DMS153 treated with DMSO at 0.1 percent for 48 hours (cell line): Measurements from ENCODE around the gene PHACTR1.

Source experiments
- DNase-seq: peaks from one replicate; lab custom pipeline; 2025; ENCODE audit not compliant: unreplicated experiment; lab: John Stamatoyannopoulos, UW

Gene PHACTR1

DNA sequence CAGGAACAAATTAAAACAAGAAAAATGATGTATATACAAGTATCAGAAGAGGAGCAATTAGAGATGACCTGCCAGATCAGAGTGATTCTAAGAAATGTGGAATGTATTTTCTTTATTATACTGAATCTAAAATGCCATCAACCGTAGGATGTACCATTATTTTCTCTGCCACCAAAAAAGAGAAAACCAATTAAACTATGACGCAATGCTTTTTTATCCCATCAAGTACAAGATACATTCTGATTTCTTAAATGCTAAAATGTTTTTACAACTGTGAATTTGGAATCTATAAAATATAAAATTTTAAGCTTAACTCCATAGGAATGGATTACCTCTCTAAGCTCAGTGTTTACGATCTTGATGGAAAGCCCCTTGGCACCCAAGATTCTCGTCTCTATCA lies 85.9 kb downstream of the PHACTR1 start:
- no peak for DNase-seq

DNA sequence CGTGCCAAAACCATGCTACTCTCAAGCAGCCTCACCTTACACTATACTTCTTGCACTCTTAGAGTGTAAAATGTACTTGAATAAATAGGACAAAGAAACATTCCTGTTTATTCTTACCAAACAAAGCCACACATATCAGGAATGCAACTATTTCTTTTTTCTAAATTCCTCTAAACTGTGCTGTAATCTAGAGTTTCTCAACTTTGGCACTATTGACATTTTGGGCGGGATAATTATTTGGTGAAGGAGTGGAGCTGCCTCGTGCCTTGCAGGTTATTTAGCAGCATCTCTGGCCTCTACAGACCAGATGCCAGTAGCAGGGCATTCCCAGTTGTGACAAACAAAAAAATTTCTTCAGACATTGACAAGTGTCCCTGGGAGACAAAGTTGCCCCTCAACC lies 86.9 kb downstream of the PHACTR1 start:
- DNase-seq, result no peak

DNA sequence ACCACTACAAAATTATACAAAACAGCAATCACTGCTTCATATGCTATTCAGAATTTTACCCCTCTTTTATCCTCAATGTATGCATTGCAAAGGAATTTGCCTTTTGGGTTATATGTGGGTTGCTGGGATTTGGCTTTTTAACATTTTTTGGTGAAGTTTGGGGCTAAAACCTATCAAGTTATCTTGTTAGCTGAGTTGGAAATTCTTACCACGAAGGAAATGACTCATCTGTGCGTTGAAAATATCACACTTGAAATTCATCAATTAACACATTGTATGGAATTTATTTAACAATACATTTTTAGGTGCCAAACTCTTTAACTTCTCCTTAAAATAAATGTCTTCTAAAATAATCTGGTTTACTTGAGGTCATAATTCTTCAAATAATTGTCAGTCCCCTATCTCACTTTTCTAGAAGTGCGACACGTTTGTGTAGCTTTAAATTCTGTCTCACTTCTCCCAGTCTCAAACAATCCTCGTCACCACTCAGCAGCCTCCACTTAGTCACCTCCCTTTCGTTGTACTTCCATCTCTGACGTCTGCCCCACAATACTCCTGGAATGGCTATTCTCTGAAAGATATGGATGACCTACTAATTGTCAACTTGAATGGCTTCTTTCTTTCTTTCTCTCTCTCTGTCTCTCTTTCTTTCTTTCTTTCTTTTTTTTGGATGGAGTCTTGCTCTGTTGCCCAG lies 88.5 kb downstream of the PHACTR1 start:
- DNase-seq, result no peak

DNA sequence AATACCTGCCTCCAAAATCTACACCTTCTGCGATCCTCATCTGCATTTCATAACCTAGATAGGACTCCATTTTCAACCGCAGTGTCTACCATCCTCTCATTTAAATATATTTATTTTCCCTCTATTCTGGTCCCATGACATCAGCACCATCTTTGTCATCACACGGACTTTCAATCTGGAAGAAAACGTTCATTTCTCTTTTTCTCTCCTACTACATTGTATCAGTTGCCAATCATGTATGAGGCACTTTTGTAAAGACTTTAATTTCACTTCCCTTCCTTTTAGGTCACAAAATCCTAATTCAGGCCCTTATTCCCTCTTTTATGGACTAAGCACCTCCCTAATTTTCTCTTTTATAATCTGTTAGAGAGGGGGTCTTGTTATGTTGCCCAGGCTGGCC lies 89.6 kb downstream of the PHACTR1 start:
- no peak for DNase-seq

DNA sequence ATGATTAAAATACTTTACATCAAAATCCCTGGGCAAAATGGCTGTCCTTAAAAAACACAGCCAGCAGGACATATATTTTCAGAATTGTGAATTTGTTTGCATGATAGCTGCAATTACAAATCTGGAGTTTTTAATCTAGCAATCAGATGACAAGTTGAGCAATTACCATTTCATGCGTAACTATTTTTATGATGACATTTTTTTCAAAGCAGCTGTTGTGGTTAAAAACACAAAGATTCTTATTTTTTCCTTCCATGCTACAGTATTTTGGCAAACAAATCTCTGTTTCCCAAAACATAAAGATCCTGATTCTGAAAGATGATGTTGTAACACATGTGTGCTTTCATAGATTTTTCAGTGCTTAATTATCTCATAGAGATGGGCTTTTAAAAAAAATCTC lies 90.2 kb downstream of the PHACTR1 start:
- no peak for DNase-seq

DNA sequence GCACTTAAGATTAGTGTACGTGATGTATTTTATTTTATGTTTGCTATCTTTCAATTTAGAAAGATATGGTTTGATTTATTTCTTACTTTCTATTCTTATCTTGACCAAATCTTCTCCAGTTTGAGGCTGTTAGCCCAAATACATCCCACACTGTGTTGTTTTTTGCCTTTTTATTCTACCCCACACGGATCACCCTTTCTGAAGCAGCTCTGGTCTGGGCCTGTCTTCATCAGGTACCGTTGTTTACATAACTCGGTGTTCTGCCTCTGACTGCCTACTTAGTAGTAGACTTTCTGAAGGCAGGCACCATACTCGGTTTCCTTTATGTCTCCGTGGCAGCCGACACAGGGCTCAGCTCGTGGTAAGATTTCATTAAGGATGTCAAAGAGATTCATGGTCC lies 95.0 kb downstream of the PHACTR1 start:
- no peak for DNase-seq

DNA sequence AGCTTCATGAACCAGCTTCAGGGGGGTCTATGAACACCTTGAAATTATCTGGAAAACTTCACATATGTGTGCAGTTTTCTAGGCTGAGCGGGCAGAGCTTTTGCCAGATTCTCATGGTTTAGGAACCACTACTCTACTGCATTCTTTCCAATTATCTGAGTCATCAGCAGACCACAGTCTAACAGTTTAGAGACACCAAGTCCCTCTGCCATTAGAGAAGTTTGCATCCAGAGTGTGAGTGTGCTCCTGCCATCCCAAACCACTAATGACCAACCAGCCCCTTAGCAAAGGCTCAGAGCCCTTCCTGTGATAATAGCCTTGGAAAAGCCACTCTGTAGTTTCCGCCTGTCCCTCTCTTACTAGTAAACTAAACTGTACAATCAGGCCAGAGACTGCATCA lies 96.8 kb downstream of the PHACTR1 start:
- DNase-seq, result no peak

DNA sequence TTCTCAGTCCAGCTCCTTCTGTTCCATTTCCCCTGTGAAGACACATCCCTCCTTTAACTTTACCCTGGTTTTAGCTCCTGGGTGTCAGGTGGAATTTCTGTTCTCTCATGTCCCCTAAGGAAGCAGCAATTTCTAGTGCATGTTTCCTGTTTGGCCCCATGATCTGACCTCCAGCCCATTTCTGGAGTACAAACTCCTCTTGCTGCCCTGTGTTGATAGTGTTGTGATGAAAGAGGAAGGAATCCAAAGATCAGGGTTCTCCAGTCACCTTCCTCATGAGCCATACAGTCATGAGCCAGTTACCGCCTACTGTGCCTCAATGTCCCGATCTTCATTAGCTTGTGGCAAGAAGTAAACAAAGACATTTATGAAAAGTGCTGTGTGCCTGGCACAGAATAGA lies 97.4 kb downstream of the PHACTR1 start:
- DNase-seq, result no peak

DNA sequence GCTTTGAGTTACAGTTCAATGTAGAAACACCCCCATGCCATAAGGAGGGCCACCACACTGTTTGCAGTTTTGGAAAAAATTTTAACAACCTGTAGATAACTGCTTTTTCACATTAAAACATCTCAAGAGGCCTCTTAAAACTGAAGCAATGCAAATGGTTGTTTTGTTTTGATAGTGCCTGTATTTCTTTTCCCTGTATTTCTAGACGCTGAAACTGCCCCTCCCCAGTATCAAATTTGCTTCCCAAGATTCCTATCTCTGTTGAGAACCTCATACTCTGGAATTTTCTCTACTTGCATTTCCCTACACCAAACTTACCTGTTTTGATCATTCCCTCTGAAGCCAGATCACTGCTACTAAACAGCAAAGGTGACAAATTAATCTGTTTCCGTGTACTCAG lies 98.5 kb downstream of the PHACTR1 start:
- DNase-seq, result no peak

DNA sequence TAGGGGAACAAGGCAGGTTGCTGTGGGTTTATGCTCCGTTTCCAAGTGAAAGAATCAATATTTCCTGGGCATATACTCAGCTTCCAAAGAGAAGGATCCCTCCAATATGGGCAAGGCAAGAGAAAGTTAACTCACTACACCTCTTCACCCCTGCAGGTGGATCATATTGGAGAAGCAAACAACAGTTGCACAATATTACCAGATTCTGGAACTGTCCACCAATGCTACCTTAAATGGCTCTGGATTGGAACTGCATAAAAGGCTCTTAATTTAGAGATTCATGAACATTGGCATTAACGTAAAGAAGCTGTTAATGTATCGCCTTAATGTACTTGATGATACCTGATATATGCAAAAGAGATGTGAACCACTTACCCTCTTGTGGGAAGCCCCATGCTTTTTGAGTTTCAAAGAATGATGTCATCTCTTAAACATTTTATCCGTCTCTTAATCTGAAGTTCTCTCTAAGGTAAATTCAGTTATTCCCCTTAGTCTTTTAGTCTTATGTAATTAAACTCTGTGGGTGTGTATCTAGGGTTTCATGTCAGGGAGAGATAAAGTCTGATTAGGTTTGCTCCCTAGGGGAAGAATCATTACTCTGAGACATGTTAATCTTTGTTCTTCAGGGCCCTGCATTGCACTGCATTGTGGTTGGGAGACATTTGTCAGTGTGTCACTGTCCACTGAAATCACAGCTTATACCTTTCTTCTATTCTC lies 99.5 kb downstream of the PHACTR1 start:
- DNase-seq, result no peak

DNA sequence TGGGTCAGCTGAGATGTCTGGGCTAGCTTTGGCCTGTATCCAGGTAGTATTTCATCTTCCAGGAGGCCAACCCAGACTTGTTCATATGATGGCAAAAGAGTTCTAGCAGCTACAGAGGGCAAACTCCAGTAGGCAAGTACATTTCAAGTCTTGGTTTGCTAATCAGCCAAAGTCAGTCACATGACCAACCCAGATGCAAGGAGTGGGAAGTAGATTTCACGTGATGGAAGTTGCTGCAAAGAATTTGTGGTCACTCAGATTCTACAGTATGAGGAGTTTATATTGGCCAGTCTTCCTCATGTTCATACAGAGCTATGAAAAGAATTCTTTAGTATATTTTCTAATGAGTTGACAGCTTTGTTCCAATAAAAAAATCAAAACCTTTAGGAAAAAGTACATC lies 101.8 kb downstream of the PHACTR1 start:
- no peak for DNase-seq

DNA sequence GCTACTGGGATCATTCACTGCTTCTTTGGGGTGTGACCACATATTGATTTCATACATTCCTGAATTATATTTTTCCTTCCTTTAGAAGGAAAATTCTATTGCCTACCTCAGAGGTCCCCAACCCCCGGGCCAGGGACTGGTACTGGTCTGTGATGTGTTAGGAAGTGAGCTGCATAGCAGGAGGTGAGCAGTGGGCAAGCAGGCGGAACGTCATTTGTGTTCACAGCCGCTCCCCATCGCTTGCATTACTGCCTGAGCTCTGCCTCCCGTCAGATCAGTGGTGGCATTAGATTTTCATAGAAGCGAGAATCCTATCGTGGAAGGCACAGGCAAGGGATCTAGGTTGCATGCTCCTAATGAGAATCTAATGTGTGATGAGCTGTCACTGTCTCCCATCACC lies 107.3 kb downstream of the PHACTR1 start:
- DNase-seq, result no peak

DNA sequence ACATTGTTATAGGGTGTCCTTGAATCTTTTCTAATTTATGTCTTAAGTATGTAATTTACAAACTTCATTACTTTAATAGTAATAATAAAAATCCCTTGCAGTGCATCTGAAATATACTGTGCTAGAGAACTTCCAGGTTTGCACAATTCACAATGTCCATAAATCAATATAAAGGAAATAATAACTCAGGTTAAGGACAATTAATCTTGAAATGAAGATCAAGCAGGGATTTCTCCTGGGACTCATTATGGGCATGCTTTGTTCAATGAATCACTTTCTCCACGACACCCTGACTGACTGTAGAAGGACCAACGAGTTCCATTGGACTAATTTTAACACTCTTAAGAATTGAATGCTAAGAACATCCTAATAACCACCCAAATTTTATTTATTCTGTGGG lies 110.0 kb downstream of the PHACTR1 start:
- no peak for DNase-seq

DNA sequence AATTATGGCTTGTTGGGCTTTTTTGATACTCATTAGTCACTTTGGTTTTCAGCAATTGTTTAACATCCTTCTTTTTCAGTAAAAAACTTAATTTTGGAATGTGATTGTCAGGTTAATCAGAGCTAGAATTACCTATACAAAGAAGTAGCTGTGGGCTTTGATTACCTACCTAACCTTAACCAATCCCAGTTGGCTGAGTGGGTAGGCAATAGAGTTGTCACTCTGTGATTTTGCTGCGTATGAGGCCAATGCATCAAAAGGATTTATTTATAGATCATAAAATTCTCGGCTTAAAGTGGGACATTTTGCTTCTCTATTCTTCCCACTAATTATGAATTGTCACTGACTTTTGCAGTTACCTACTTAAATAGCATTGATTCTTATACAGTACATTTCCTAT lies 111.4 kb downstream of the PHACTR1 start:
- no peak for DNase-seq

DNA sequence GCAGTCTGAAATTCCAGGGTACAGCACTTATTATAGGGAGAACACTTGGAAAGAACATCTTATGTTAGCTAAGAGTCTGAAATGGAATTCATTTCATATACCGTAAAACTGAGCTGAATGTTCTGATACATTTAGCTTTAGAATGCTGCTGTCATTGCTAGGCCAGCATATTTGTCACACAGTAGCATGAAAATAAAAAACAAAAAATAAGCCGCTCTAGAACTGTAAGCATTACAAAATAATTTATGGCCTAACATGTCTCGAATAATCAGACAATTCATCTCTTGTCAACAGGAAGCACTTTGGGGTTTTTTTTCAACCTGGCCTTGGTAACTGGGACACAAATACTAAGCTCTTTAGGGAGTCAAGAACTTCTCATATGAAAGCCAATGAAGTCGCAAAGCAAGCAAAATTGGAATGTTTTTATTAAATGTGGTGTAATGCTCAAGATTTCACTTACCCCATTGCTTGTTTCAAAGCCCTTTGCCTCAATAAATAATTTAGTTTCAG lies 115.7 kb downstream of the PHACTR1 start:
- DNase-seq, result no peak

DNA sequence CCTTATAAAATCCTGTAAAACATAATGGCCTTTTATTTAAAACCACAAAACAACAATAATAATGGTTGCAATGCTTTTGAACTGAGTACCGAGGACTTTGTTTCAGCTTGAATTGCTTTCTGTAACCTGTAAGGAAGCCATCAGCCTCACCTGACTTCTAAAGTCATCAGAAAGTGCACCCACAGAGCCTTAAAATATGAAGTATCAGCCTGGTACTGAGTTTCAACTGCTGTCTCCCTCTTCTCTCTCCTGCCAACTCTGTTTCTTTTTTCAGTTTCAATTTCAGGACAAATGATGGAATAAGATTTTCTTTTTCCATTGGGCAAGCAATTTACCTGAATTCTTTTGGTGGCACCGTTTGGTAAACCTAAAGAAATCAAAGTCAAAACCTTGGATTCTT lies 119.4 kb downstream of the PHACTR1 start:
- DNase-seq, result no peak

DNA sequence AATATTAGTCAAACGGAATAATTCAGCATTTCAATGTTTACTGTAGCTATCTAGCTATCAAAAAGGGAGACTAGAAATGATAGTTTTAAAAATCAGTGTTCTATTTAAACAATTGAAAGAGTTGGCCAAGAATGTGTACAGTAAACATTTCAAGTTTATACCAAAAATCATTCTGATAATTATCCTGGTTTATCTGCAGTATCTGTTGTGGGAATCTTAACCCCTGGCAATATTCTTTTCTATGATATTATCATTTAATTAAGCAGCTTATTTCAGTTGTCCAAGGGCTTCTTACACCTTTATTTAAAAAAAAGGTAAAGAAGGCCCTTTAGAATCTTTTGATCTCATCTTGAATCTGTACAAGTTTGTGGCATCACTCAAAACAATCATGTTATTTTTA lies 125.1 kb downstream of the PHACTR1 start:
- no peak for DNase-seq

DNA sequence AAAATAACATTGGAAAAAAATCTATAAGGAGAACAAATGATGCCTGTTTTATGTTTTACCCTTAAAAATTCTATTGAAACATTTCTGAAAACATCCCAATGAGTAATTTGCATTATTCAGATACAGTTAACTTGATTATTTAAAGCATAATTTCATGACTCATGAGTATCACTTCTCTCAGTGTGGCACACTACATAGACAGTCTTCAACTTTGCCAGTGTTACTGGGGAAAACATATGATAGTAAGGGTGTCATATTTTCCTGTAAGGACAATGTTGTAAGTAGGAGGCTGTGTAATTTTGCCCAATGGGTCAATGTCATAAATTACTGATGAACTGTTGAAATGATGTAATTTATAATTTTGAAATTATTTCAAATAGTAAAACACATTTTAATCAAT lies 125.5 kb downstream of the PHACTR1 start:
- DNase-seq, result no peak

DNA sequence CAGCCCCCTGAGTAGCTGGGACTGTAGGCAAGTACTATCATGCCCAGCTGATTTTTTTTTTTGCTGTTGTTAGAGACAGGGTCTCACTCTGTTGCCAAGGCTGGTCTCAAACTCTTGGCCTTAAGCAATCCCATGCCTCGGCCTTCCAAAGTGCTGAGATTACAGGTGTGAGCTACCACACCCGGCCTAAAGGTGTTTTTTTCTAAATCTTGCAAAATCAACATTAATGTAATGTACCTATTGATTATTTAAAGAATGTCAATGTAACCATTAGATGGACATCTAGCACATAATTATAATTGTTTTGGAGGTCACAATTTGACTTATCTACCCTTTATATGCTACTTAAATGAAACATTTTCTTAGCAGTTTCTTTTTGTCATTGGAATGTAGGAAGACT lies 126.1 kb downstream of the PHACTR1 start:
- no peak for DNase-seq

DNA sequence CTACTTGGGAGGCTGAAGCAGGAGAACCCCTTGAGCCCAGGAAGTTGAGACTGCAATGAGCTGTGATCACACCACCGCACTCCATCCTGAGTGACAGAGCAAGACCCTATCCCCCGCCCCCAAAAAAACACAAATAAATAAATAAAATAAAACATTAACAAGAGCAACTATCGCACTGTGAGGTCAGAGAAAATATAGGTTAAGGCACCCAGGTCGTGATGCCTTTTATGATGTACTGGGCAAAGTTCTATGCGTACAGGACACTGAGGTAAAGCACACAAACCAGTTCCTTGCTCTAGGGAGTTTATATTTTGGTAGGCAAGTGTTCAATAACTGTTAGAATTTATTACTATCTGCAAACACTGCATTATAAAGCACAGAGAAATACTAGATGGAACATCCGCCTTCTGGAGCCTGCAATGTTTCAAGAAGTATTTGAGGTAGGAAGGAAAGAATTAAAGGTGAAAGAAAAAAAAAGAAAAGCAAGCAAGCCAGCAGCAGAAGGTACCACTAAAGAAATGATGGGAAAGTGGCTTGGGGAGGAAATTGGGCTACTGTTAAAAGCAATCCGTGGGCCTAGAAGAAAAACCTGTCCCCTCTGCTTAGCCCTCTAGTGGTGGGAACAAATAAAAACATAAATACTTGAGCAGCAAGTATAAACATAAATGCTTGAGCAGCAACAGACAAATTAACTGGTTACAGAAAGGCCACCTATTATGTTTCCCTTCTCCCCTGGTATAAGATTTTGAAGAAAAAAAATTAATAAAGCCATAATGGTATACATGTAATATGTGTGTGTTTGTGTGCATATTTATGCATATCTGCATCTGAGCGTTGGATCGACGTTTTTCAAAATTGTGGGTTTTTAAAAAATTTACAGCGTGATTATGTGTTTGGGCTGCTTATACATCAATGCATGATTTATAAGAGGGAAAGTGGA lies 128.0 kb downstream of the PHACTR1 start:
- peak; percentile 18 for DNase-seq

DNA sequence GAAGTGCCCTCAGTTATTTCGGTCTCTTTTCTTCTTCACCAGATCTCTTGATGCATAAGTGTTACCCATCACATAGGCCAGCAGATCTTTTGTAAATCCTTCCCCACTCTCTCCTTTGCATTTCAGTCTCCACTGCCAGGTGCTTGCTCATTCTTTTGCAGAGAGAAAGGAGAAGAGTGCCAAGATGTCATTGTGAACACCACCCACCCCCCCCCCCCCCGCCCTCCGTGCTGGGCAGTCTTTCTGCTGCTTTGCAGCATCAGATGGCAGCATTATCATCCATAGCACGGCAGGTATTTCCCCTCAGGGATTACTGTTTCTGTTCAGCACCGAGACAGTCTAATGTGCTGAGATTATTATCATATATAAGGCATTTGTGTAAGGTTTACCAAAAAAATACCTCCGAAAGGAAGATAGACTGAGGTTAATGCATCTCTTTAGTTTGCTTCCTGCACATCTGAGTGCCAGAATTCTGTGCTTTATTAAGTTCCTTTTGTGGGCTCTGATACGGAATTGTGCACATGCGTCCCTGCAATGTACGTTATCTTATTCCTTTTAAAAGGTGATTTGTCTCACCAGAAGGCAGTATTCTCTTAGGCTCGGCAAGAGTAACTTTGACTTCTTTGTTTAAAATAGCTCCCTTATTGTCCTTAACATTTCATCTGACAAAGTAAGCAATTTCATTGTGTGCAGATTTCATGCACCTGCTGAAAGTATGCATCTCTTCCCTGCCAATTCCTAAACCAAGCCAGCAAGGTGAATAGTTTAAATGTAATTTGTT lies 128.8 kb downstream of the PHACTR1 start:
- no peak for DNase-seq
